ENCODE results near the gene CDH24.

Gene CDH24

DNA sequence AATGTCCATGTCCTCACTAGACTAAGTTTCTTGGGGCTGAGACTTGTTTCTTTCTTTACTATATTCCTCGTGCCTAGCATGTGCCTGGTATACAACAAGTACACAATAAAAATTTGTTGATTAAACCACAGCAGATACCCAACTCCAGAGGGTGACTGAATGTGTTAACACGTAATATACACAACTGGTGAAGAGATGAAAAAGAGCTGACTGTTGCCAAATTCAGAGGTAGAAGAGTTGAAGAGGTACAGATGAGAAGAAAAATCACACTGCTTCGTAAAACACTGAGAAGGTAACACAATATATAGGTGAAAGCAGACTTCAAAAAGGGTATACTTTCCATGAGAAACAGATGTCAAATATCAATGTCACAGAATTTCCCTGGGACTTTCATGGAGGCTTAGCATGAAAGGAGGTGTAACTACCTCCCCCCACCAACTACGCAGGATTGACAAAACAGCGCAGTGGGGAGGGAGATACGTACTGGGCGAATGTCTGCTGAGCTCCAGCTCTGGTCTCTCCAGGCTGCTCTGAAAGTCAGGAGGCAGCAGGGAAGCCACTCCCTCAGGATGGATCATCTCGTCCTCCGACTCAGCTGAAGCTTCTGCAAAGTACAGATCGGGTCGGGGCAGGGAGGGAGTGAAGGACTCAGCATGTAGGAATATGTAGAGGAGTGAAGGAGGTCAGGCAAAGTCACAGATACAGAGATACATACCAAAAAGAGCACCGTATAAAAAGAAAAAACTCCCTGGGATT is 32.4 kb upstream of the CDH24 start:
- no peak for FAIRE-seq
- TF ChIP-seq POLR2AphosphoS5 (IDR thresholded peaks at IDR 0.05; ENCODE audit: low read depth, low read length) (no peak), POLR2A (IDR thresholded peaks at IDR 0.05; ENCODE audit: low read depth, low read length) (no peak), TAF1 (IDR thresholded peaks at IDR 0.05; ENCODE audit: borderline replicate concordance, low read depth, low read length) (no peak)

DNA sequence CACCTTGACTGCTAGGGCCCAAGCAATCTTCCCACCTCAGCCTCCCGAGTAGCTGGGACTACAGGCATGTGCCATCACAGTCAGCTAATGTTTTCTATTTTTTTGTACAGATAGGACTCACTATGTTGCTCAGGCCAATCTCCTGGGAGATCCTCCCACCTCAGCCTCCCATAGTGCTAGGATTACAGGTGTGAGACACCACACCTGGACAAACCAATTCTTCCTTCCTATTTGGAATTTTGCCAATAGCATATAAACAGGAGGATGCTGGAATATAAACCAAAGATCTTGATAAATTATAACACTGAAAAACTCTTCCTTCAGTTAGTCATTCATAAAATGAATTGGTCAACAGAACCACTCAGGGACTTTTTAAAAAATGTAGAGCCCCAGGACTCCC is 29.2 kb upstream of the CDH24 start:
- FAIRE-seq = no peak
- DNase-seq (ENCODE audit: insufficient read length) = no peak
- TF ChIP-seq POLR2AphosphoS5 (IDR thresholded peaks at IDR 0.05; ENCODE audit: low read depth, low read length) (no peak), POLR2A (IDR thresholded peaks at IDR 0.05; ENCODE audit: low read depth, low read length) (no peak), TAF1 (IDR thresholded peaks at IDR 0.05; ENCODE audit: borderline replicate concordance, low read depth, low read length) (no peak)

More for the DNA sequence above, 32.4 kb upstream of the CDH24 start:
- no peak for DNase-seq (ENCODE audit: insufficient read length)

DNA sequence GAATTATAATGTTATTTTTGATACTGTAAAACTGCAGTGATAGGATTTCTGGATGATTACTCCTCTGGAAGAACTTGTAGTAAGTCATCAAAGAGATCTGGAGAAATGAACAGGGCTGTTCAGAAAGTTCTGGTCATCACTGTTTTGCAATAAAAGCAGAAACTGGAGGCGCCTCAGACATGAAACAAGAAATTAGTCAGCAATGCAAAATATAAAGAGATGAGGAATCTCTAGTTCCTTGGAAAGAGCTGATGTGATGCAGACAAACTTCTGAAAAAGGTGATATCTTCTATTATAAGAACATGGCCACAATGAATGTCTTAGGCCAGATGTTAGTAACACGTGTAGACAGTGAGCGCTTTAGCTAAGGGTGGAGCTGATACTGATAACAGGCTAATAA is 28.1 kb upstream of the CDH24 start:
- FAIRE-seq = no peak

DNA sequence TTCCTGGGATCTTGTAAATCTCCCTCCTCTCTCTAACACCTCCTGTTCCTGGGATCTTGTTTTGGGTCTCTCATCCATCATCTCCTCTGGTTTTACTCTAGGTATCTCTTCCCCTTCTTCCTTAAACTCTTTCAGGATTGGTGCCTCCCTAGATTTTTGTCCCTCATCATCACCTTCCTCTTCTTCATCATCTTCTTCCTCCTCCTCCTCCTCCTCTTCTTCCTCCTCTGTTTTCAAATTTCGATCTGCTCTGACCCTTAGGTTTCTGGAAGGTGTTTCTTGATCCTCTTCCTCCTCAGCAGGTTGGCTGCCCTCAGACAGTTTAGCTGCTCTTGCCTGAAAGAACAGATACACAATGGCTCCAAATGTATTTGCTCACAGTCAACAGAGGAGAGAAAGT is 23.2 kb upstream of the CDH24 start:
- FAIRE-seq = no peak
- DNase-seq (ENCODE audit: insufficient read length) = no peak
- TF ChIP-seq POLR2A (IDR thresholded peaks at IDR 0.05; ENCODE audit: low read depth, low read length) = no peak
- TF ChIP-seq POLR2AphosphoS5 (IDR thresholded peaks at IDR 0.05; ENCODE audit: low read depth, low read length) = no peak
- no peak for TF ChIP-seq TAF1 (IDR thresholded peaks at IDR 0.05; ENCODE audit: borderline replicate concordance, low read depth, low read length)

More for the DNA sequence above, 28.1 kb upstream of the CDH24 start:
- TF ChIP-seq TAF1 (IDR thresholded peaks at IDR 0.05; ENCODE audit: borderline replicate concordance, low read depth, low read length) (no peak), POLR2AphosphoS5 (IDR thresholded peaks at IDR 0.05; ENCODE audit: low read depth, low read length) (no peak), POLR2A (IDR thresholded peaks at IDR 0.05; ENCODE audit: low read depth, low read length) (no peak)
- no peak for DNase-seq (ENCODE audit: insufficient read length)

DNA sequence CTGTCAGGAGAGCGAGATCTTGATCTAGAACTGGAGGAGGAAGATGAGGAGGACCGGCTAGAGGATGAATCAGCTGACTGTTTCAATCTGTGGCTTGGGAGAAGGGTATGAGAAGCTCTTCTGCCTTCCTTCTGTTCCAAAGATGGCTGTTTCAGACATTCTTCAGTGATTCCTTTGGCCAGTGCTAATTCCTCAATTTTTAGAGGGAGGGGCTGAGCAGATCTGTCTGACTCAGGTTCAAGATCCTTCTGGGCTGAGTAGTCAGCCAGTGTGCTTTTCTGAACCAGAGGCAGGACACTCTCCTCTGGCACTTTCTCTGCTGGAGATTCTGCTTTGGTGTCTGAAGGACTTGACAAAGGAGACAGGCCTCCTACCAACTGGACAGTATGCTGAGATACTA is 22.4 kb upstream of the CDH24 start:
- FAIRE-seq = no peak
- no peak for TF ChIP-seq POLR2AphosphoS5 (IDR thresholded peaks at IDR 0.05; ENCODE audit: low read depth, low read length)
- TF ChIP-seq POLR2A (IDR thresholded peaks at IDR 0.05; ENCODE audit: low read depth, low read length) = no peak
- no peak for TF ChIP-seq TAF1 (IDR thresholded peaks at IDR 0.05; ENCODE audit: borderline replicate concordance, low read depth, low read length)
- no peak for DNase-seq (ENCODE audit: insufficient read length)

DNA sequence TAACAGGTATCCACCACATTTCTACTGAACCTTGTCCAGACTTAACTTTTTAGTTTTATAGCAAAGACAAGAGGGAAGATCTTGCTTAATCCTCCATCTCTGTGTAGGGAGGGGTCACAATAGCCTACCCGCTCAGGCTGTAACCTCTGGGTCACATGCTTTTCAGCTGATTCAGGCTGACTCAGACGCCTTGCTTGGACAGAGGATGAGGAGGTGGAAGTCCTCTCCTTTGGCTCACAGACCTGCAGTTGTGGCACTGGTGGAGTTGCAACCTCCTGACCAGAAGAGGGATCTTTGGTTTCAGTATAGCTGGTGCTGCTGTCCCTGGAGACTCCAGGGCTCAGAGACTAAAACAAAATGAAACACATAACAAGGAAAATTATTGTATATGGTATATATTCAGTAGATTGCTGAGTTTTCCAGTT is 21.4 kb upstream of the CDH24 start:
- DNase-seq (ENCODE audit: insufficient read length) (no peak), FAIRE-seq (no peak)
- TF ChIP-seq POLR2A (IDR thresholded peaks at IDR 0.05; ENCODE audit: low read depth, low read length) (no peak), POLR2AphosphoS5 (IDR thresholded peaks at IDR 0.05; ENCODE audit: low read depth, low read length) (no peak), TAF1 (IDR thresholded peaks at IDR 0.05; ENCODE audit: borderline replicate concordance, low read depth, low read length) (no peak)

DNA sequence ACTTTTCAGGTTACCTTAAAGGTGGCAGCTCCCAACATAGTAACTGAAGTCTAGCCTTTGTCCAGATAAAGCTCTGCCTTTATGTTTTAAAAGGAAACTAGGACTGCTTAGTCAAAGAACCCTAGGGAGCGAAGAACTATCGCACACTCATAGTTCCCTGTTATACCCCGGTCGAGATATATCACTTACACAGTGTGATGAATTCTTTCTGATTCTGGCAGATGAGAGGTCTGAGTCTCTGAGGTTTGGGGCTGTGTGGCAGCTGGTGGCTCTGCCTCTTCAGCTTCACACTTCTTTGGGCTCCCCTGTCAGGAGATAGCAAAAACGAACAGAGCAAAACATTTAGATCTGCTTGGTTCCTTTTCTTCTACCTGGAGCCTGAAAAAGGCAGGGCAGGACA is 20.6 kb upstream of the CDH24 start:
- no peak for DNase-seq (ENCODE audit: insufficient read length)
- TF ChIP-seq TAF1 (IDR thresholded peaks at IDR 0.05; ENCODE audit: borderline replicate concordance, low read depth, low read length) (no peak), POLR2A (IDR thresholded peaks at IDR 0.05; ENCODE audit: low read depth, low read length) (no peak), POLR2AphosphoS5 (IDR thresholded peaks at IDR 0.05; ENCODE audit: low read depth, low read length) (no peak)
- no peak for FAIRE-seq

DNA sequence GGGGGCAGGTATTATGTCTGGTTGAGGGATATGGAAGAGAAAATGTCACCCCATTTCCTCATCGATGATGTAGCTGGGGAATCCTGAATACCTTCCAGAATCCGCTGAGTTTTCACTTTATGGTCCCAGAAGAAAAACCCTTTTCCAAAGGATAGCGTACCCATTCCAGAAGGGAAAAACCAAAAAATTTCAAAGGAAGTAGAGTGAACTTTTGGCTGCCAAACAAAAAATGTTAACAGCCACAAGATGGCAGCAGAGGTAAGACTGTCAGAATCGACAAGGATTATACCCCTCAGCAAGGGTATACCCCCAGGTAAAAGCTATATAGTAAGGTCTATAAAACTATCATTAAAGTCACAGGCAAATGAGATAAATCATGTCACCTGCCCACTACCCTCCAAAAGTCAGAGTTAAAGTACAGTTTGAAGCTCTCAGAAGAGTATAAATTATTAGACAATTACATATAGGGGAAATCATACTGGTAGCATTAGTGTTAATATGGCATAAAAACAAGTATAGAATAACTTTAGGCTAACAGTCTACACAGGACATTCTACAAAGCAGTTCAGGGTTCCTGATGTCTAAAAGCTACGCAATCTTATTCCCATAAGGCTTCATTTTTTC is 19.6 kb upstream of the CDH24 start:
- no peak for FAIRE-seq
- DNase-seq (ENCODE audit: insufficient read length) = no peak
- TF ChIP-seq POLR2A (IDR thresholded peaks at IDR 0.05; ENCODE audit: low read depth, low read length) (no peak), POLR2AphosphoS5 (IDR thresholded peaks at IDR 0.05; ENCODE audit: low read depth, low read length) (no peak), TAF1 (IDR thresholded peaks at IDR 0.05; ENCODE audit: borderline replicate concordance, low read depth, low read length) (no peak)

DNA sequence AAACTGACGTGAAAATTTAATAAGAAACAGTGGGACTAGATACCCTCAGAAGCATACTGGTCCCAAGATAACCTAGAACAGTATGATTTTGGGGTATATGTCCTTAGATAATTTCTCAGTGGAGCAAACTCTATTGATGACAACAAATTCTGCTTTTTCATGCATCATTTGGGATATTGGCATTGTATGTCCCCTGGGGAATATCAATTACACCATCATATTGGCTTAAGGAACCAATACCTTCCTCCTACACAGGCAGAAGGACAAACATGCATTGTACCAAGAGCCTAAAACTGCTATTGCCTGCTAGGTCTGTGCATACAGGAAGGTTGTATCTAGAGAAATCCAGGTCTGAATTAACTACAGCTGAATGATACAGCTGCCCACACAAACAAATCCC is 17.6 kb upstream of the CDH24 start:
- TF ChIP-seq POLR2AphosphoS5 (IDR thresholded peaks at IDR 0.05; ENCODE audit: low read depth, low read length) (no peak), POLR2A (IDR thresholded peaks at IDR 0.05; ENCODE audit: low read depth, low read length) (no peak)
- FAIRE-seq (no peak), DNase-seq (ENCODE audit: insufficient read length) (no peak)

DNA sequence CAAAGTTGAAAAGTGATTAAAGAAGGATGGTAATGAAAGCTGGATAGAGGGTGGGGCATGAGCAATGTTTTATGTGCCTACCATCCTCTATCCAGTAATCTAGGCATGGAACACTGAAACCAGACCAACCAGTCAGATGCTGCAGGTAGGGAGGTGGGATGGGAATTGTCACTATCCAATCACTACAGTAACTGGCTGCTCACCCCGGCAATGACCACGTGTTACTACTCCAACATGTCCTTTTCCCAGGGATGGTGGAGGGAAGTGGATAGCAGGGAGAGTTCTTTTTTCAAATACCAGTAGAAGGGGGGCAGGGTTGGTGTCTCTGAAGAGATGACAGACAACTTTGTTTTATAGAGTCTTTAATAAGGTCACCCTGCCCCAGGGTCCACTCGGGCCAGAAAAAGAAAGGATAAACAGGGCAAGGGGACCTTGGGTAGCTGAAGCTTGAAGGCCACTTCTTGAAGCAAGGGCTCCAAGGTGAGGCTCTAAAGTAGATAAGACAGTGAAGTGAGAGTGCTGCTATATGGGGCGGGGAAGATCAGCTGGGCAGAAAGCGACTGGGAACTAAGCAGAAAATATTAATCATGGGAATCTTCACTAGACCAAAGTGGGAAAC is 14.7 kb upstream of the CDH24 start:
- DNase-seq (ENCODE audit: insufficient read length) = no peak
- no peak for TF ChIP-seq POLR2AphosphoS5 (IDR thresholded peaks at IDR 0.05; ENCODE audit: low read depth, low read length)
- no peak for TF ChIP-seq POLR2A (IDR thresholded peaks at IDR 0.05; ENCODE audit: low read depth, low read length)
- TF ChIP-seq TAF1 (IDR thresholded peaks at IDR 0.05; ENCODE audit: borderline replicate concordance, low read depth, low read length) = no peak
- no peak for FAIRE-seq

DNA sequence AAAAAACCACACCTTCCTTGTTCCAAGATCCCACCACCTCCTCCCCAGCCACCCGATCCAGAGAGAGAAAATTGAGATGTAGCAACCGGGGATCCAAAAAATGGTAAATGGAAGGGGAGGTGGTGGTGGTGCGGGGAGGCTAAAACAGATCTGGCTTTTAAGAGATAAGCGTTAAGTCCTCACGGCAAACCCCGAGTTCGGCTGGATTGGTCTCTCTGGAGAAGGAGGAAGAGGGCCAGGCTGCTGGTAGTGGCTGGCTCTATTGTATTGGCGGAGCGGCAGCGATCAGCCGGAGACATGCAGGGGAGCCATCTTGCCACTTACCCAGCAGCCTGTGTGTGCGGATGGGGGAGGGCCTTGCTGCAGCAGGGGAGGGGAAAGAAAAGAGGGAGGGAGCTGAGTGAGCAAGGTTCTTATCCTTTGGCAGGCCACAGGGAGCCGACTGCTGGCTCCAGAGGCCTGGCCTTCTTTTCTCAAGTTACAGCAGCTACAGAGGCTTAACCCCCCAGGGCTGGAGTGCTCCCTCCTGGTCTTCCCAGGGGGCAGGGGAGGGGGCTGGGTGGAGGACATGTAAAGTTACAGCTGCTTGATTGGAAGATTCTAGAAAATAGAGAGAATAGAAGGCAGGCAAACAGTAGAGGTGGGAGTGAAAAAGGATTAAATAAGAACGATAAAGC is 14.1 kb upstream of the CDH24 start:
- TF ChIP-seq POLR2A (IDR thresholded peaks at IDR 0.05; ENCODE audit: low read depth, low read length) (peak; percentile 92), TAF1 (IDR thresholded peaks at IDR 0.05; ENCODE audit: borderline replicate concordance, low read depth, low read length) (peak; percentile 92), POLR2AphosphoS5 (IDR thresholded peaks at IDR 0.05; ENCODE audit: low read depth, low read length) (peak; percentile 95)
- DNase-seq (ENCODE audit: insufficient read length) = peak; percentile 86
- FAIRE-seq = peak; percentile 78
